KOPT-K1 (cell line): ENCODE results near the gene ZFPL1.

Experiments used
- H3K27ac ChIP-seq: fragments of 200-600 bp; sonication (generic); 2 replicates; pipeline ENCODE4 v1.5.1; 2016; ENCODE audit warnings: antibody characterized with exemption, mild to moderate bottlenecking, low read depth, low read length; ENCODE audit not compliant: poor library complexity, severe bottlenecking
- H3K36me3 ChIP-seq: fragments of 200-600 bp; sonication (generic); 2 replicates; pipeline ENCODE4 v1.5.1; 2017; ENCODE audit warnings: antibody characterized with exemption, mild to moderate bottlenecking, low read length, moderate library complexity; ENCODE audit not compliant: insufficient read depth
- H3K9me3 ChIP-seq: fragments of 200-600 bp; sonication (generic); 2 replicates; pipeline ENCODE4 v1.5.1; 2017; ENCODE audit warnings: antibody characterized with exemption, low read length, mild to moderate bottlenecking; ENCODE audit not compliant: insufficient read depth, poor library complexity, severe bottlenecking

ZFPL1 gene

DNA sequence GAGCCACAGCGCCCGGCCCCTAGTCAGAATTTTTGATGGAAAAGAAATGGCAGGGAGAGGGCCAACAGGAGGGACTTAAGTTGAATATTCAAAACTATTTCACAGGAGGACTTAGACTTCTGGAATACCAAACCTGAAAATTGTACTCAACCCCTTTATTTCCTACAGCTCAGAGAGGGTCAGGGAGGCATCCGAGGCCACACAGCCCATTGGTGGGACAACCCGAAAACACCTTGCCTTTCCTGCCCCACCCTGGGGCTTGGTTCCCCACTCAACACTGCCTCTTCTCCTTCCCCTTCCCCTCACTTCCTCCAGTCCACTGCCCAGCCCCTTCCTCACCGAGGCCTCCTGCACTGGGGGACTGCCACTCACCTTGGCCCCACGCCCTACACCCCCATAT lies 27.0 kb upstream of the ZFPL1 start:
- no peak overlapping the region for H3K27ac ChIP-seq
- no peaks in the 10 kb centered on the region for H3K36me3 ChIP-seq
- H3K9me3 ChIP-seq = no peaks in the 10 kb centered on the region

DNA sequence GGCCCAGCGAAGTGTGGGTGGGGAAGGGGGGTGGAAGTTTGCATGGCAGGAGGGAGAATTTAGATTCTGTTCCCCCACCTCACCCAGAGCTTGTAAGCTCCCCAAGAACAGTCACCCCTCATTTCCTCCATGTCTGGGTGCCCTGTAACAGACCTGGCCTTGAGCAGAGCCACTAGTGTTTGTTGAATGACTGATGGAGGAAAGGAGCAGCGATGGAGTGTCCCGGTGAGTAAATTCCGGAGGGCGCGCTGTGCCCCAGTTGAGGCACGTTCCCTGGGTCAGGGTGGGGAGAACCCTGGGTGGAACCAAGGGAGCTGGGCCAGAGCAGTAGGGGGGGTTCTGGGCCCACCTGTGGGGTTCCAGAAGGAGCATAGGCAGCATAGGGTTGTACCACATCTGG lies 26.5 kb upstream of the ZFPL1 start:
- H3K9me3 ChIP-seq = no peaks in the 10 kb centered on the region
- H3K27ac ChIP-seq = no peak overlapping the region
- no peaks in the 10 kb centered on the region for H3K36me3 ChIP-seq

DNA sequence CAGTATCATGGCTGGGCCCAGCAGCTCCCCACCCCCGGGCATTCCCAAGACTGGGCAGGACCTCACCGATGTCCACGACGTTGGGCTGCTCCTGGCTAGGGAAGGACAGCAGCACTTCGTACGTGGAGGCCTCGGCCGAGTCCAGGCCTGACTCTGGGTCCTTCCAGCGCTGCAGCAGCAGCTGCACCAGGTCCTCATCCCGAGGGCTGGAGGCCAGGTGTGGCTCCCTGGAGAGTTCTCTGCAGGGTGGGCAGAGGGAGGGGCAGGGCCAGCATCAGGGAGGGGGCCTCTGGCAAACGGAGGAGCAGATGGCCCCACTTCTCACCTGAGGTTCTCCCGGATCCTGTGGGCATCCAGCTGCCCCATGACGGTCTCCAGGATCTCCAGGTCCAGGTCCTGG lies 26.0 kb upstream of the ZFPL1 start:
- H3K9me3 ChIP-seq = no peaks in the 10 kb centered on the region
- no peak overlapping the region for H3K27ac ChIP-seq
- no peaks in the 10 kb centered on the region for H3K36me3 ChIP-seq

DNA sequence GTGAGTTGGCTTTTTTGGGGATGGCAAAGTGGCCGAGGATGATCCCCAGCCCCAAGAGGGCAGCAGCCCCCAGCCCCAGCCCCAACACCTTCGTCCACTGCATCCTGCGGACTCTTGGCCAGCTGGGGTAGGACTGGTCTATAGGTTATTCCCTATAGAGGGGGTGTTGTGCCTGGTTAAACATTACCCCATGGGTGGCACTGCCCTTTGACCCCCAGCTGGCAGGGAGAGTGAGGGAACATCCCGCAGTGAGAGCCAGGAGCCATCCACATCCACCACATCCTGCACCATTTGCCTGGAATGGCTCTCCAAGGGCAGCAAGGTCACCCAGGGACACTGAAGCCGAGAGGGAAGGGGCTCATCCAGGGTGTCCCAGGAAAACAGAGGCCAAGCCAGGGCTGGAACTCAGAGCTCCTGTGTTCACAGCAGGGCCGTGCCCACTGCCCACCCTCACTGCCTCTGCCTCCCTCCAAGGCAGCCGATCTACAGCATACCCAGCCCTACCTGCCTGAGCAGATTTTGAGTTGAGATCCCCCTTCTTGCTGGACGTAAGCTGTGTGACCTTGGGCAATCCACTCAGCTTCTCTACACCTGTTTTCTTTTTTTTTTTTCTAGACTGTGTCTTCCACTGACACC lies 25.5 kb upstream of the ZFPL1 start, which contains the start of gene NAALADL1:
Gene NAALADL1, minus strand, starts transcription at position 135 of the 636 bp plus-strand sequence. Its CDS starts 32 bp downstream, at position 103.
- H3K36me3 ChIP-seq = no peaks in the 10 kb centered on the region
- H3K9me3 ChIP-seq = no peaks in the 10 kb centered on the region
- H3K27ac ChIP-seq = no peak within 1 kb of the TSS

DNA sequence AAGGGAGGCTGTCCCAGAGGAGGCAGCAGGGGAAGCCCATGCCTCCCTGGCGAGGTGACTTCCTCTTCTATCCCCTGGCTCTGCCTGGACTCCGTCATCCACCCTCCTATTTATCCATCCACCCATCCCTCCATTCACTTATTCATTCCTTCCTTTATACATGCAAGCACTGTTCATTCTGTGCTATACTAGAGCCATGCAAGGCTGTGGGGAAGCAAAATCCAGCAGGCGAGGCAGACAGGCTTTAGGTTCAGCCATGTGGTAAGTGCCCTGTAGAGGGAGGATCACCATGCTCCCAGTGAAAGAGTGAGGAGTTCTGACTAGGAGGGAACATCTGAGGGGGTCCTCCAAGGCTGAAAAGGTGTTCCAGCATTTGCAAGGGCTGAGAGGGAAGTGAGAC lies 24.5 kb upstream of the ZFPL1 start:
- Histone ChIP-seq H3K27ac (no peak overlapping the region), H3K9me3 (no peaks in the 10 kb centered on the region), H3K36me3 (no peaks in the 10 kb centered on the region)

DNA sequence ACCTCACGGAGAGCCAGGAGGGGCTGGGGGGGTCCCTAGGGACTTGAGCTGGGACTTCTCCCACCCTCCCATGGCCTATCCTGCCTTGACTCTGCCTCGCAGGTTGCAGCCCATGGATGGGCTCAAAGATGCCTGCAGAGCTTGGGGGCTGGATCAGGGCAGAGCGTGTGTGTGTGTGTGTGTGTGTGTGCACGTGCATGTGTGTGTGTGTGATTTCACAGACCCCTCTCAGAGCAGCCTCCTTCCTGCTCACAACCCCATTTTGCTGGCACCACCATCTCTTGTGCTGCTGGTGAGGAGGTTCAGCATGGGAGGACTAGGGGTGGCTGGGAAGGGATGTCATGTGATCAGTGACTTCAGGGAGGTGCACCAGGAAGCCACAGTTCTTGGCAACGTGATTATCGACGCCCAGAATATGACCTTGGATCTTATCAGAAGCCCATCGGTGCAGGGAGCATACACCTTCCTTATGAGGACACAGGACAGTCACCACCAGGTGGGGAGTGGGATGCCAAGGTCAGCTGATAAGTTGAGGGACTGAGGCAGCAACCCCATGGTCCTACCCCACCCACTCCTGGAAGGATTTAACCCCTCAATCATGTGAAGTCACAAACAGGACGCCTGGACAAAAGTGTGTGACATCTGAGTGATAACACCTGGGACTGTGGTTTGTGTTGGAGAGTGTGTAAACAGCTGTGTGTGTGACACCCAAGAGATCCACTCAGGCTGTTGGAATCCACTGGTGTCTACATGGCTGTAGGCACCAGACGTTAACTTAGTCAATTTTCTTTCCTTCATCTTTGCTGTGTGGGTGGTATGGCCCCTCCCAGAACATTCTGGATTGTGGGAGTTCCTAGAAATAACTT lies 23.8 kb upstream of the ZFPL1 start:
- Histone ChIP-seq H3K9me3 (no peaks in the 10 kb centered on the region), H3K36me3 (no peaks in the 10 kb centered on the region), H3K27ac (no peak overlapping the region)

DNA sequence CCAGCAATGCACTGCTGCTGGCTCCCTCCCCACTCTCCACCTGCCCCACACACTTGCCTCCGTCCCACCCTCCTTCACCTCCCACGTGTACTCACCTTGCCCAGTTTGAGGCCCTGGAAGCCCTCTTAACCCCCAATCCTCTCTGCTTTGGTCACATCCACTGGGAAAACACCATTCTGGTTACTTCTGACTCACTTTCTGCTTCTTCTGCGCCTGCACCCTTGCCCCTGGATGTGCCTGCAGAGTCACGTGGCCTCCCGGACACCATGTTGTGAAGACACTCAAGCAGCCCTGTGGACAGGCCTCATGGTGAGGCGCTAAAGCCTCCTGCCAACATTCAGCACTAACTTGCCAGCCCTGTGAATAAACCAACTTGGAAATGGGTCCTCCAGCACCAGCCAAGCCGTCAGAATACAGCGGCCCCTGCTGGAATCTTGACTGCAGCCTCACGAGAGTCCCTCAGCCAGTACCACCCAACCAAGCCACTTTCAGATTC lies 23.1 kb upstream of the ZFPL1 start:
- Histone ChIP-seq H3K9me3 (no peaks in the 10 kb centered on the region), H3K27ac (no peak overlapping the region)

DNA sequence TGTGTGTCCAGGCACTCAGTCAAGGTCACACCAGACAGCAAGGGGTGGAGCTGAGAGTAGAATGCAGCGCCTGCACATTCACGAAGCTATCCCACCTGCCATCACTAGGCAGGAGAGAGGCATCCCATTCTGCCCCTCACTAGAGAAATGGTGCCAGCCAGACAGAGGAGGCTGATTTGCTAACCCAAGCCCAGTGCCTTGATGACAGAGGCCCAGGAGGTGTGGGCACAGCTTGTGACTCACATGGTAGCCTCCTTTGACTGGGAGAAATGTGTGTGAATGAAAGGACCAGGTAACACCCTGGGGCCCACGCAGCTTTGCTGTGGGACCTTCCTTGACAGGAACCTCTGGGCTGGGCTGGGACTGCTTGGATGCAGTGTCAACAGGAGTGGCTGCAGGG lies 20.5 kb upstream of the ZFPL1 start:
- Histone ChIP-seq H3K9me3 (no peaks in the 10 kb centered on the region), H3K36me3 (no peaks in the 10 kb centered on the region), H3K27ac (no peak overlapping the region)

More for the DNA sequence above, 23.1 kb upstream of the ZFPL1 start:
- H3K36me3 ChIP-seq = no peaks in the 10 kb centered on the region

DNA sequence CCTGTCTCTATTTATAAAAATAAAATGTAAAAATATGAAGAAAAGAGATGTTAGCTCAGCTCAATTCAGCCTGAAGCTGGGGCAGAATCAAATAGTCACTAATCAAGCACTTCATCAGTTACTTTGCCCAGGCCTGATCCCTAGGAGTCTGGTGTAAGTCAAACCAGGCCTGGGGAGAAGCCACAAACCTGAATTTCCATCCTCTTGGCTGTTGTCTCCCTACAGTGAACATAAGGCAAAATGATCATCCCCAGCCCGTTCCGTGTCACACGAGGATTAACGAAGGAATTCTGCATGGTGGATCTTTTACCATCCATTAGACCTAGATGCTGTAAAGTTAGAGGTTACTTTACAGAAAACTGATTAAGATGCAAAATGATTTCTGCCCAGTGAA lies 19.2 kb upstream of the ZFPL1 start:
- Histone ChIP-seq H3K9me3 (no peaks in the 10 kb centered on the region), H3K36me3 (no peaks in the 10 kb centered on the region), H3K27ac (no peak overlapping the region)

DNA sequence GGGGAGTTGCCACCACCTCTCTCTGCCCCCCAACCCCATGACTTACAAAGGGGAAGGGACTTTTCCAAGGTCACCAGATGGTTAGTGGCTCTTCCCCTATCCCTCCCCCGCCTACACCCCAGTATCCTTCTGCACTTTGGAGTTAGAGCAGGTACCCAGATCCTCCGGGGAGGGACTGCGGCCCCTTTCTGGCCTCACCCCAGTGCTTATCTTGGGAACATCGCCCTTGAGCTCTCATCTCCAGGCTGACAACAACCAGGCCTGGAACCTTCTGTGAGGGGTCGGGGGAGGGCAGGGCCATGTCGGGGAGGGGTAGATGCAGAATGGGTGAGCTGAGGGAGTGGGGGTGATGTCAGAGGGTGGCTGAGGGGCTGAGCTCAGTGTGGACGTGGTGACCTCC lies 18.2 kb upstream of the ZFPL1 start:
- Histone ChIP-seq H3K27ac (no peak overlapping the region), H3K36me3 (no peaks in the 10 kb centered on the region)

DNA sequence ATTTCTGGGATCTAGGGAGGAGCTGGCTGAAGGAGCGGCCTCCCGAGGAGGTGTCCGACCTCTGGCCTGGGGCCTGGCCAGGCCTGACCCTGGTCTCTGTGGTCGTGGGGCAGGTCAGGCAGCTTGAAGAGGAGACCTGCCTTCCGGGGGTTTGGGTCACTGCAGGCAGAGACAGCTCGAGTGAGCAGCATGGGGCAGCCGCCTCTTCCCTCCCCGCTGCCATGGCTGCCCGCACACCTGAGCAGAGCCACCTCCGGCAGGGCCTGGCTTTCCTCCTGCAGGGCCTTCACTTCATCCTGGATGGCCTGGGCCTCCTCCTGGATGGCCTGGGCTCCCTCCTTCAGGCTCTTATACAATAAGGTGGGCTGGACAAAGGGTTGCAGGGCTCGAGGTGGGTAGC lies 17.7 kb upstream of the ZFPL1 start:
- Histone ChIP-seq H3K9me3 (no peaks in the 10 kb centered on the region), H3K36me3 (no peaks in the 10 kb centered on the region), H3K27ac (no peak overlapping the region)

More for the DNA sequence above, 18.2 kb upstream of the ZFPL1 start:
- H3K9me3 ChIP-seq = no peaks in the 10 kb centered on the region

DNA sequence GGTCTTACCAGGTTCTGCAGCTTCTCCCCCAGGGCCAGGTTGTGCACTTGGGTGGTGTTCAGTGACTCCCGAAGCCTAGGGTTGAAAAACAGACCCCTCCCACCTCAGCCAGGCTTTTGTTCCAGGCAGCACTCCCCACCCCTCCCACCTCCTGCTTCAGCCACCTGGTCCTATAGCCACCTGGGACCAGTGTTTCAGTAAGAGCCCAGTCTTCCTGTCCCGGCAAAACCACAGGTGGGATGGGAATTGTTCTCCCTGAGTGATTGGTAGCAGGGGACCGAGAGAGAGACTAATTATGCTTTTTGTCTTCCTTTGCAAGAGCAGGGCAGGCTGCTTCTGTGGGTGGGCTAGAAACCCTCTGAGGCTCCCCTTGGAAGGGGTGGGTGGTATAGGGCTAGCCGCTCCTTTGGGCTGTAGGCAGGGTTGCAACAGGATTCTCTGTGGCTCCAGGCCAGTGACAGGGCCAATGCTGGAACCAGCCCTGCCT lies 17.2 kb upstream of the ZFPL1 start:
- Histone ChIP-seq H3K9me3 (no peaks in the 10 kb centered on the region), H3K27ac (no peak overlapping the region), H3K36me3 (no peaks in the 10 kb centered on the region)

DNA sequence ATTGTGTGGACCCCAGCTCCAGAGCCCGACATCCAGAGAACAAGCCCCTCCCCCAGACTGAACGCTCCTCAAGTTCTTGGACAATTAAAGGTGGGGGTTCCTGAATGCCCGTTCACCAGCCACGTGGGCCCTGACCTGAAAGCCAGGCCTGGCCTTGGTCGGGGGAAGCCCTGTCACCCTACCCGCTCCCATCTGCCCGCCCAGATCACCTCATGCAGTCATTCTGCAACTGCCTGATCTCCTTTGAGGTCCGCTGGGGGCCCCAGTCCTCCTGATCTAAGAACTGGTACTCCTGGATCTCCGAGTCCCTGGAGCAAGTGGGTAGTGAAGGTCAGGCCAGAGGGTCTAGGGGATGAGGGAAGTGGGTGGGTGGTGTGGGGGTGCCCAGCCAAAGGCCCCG lies 16.6 kb upstream of the ZFPL1 start:
- Histone ChIP-seq H3K36me3 (no peaks in the 10 kb centered on the region), H3K9me3 (no peaks in the 10 kb centered on the region), H3K27ac (no peak overlapping the region)

DNA sequence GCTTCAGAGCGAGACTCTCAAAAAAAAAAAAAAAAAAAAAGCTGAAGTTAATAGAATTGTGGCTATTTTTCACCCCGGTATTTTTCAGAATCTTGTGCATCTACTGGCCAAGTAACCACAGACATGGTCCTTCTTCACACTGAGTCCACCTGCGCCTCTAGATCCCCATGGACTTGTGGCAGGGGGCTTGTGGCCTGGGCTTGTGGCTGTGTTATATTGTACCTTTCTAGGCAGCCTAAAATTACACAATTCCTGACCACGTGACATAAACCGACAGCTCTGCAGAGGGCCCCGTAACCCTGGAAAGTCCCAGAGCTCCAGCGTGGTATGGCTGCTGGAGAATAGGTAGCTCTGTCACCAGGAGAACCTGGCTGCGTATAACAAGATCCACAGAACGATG lies 14.8 kb upstream of the ZFPL1 start:
- Histone ChIP-seq H3K9me3 (no peaks in the 10 kb centered on the region), H3K27ac (no peak overlapping the region), H3K36me3 (no peaks in the 10 kb centered on the region)

DNA sequence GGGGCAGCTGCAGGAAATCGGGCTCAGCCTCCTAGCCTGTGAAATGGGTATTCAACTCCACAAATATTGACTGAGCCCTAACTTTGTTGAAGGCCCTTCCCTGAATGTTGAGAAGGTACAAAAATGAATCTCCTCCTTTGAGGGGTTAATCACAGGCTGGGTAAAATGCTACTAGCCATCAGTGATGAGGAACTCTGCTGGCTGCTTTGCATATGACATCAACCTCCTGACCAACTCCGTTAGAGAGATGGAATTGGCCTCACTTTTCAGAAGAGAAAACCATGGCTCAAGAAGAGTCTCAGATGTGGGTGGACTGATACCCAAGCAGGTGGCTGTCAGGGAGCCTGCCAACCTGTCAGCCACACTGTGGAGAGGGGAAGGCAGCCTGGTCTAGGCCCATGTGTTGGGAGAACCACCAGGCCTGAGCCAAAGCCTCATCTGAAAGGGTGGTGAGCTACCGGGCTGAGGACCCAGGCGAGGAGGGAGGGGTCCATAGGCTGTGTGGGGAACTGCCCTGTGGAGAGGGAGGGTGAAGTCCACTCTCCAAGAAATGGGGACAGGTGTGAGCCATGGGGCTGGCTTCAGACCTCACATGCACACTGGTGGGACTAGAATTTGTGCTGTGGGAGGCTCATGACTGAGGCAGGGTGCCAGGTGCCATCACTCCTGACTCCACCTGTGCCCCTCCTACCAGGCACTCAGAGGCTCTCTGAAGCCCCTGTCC lies 12.0 kb upstream of the ZFPL1 start:
- Histone ChIP-seq H3K9me3 (no peaks in the 10 kb centered on the region), H3K27ac (no peak overlapping the region), H3K36me3 (peaks cover 21% of the 10 kb centered on the region)
